Keratinocyte (primary cell): Measurements from ENCODE around the gene NYNRIN. TPM values are rescaled to one million over a fixed set of nuclear protein-coding genes. Genes with fewer than 3 reads are reported as not detected.

Experiments used
- DNase-seq: peaks from one replicate; pipeline ENCODE4 v3.0.0-alpha.2; 2011; ENCODE audit warnings: low read depth, missing footprints, low spot score
- FAIRE-seq: peaks from 2 replicates; lab custom pipeline; 2011; peaks lifted over from hg19 to GRCh38; lab: Jason Lieb, UNC
- H2AFZ ChIP-seq: 2 replicates; pipeline ENCODE4 v1.6.0; 2012; ENCODE audit warnings: low read length, control low read depth, inconsistent platforms; ENCODE audit not compliant: control insufficient read depth
- H3K27ac ChIP-seq: 2 replicates; pipeline ENCODE4 v1.5.1; 2011; ENCODE audit warnings: low read length; ENCODE audit not compliant: control insufficient read depth, insufficient read depth
- H3K27me3 ChIP-seq: 3 replicates; pipeline ENCODE4 v1.6.0; 2011; ENCODE audit warnings: low read length; ENCODE audit not compliant: control insufficient read depth, insufficient read depth; ENCODE audit errors: extremely low read depth
- H3K36me3 ChIP-seq, 2 experiments: 2 replicates in 1 of 2; 3 replicates in 1 of 2; pipeline ENCODE4 v1.5.1; 2011; ENCODE audit warnings: low read length in 2 of 2, mild to moderate bottlenecking in 1 of 2; ENCODE audit not compliant: control insufficient read depth in 2 of 2, insufficient read depth in 2 of 2; ENCODE audit errors: extremely low read depth in 1 of 2
- H3K4me1 ChIP-seq: 3 replicates; pipeline ENCODE4 v1.5.1; 2011; ENCODE audit warnings: low read length; ENCODE audit not compliant: control insufficient read depth, insufficient read depth; ENCODE audit errors: extremely low read depth
- H3K4me2 ChIP-seq: 3 replicates; pipeline ENCODE4 v1.6.0; 2011; ENCODE audit warnings: low read depth, low read length; ENCODE audit not compliant: control insufficient read depth, insufficient read depth; ENCODE audit errors: extremely low read depth
- H3K4me3 ChIP-seq, 3 experiments: fragments of 200-600 bp in 1 of 3; sonication (generic) in 1 of 3; 2 replicates in 2 of 3; 3 replicates in 1 of 3; pipeline ENCODE4 v1.5.1; 2011 to 2016; ENCODE audit warnings: low read length in 3 of 3, mild to moderate bottlenecking in 3 of 3, control low read depth in 2 of 3, inconsistent platforms in 1 of 3, low read depth in 1 of 3, mixed read lengths in 1 of 3, mixed run types in 1 of 3, moderate library complexity in 1 of 3; ENCODE audit not compliant: control insufficient read depth in 2 of 3, insufficient read depth in 2 of 3; ENCODE audit errors: extremely low read depth in 1 of 3
- H3K79me2 ChIP-seq: 2 replicates; pipeline ENCODE4 v1.6.0; 2012; ENCODE audit warnings: low read length; ENCODE audit not compliant: control insufficient read depth, insufficient read depth
- H3K9ac ChIP-seq: 3 replicates; pipeline ENCODE4 v1.6.0; 2011; ENCODE audit warnings: low read length; ENCODE audit not compliant: control insufficient read depth, insufficient read depth; ENCODE audit errors: extremely low read depth
- H3K9me1 ChIP-seq: 3 replicates; pipeline ENCODE4 v1.6.0; 2011; ENCODE audit warnings: low read length; ENCODE audit not compliant: control insufficient read depth, insufficient read depth; ENCODE audit errors: extremely low read depth
- H3K9me3 ChIP-seq: 2 replicates; pipeline ENCODE4 v1.5.1; 2012; ENCODE audit warnings: low read depth, low read length; ENCODE audit not compliant: control insufficient read depth
- H4K20me1 ChIP-seq: 3 replicates; pipeline ENCODE4 v1.6.0; 2011; ENCODE audit warnings: low read length; ENCODE audit not compliant: control insufficient read depth, insufficient read depth; ENCODE audit errors: extremely low read depth
- CTCF ChIP-seq, 3 experiments: IDR thresholded peaks in 1 of 3; conservative IDR thresholded peaks in 1 of 3; optimal IDR thresholded peaks in 1 of 3; 2 replicates in 2 of 3; 3 replicates in 1 of 3; pipeline versions ENCODE3 to v1.5.1; 2011; ENCODE audit warnings: low read length in 3 of 3, mild to moderate bottlenecking in 3 of 3, moderate library complexity in 2 of 3, control low read depth in 1 of 3, inconsistent platforms in 1 of 3; ENCODE audit not compliant: insufficient read depth in 2 of 3; ENCODE audit errors: extremely low read depth in 1 of 3
- EZH2 ChIP-seq: IDR thresholded peaks from one replicate; pipeline ENCODE4 v1.6.1; 2012; ENCODE audit warnings: inconsistent platforms, mild to moderate bottlenecking, low read length, moderate library complexity
- dilution Hi-C: fragments of 300-500 bp; cut with MboI; formaldehyde crosslinking; loops from one replicate; pipeline ENCODE4 v1.7.0; 2020; ENCODE audit warnings: low sequenced_read_pairs; ENCODE audit not compliant: extremely low pct_ligation_motif_present
- polyA plus RNA-seq, 5 experiments: library from polyadenylated mRNA; depleted of rRNA in 3 of 5; stranded (reverse) in 3 of 5; stranded (forward) in 1 of 5; unstranded in 1 of 5; fragments of >200 nt; gene quantifications; 1 replicate in 1 of 5; 2 replicates in 3 of 5; 3 replicates in 1 of 5; pipeline versions ENCODE4 v1.2.1 to v1.2.3, GENCODE V29; 2011 to 2012; ENCODE audit warnings: missing spikeins in 2 of 5, low read depth in 1 of 5, low replicate concordance in 1 of 5

Gene NYNRIN
- polyA plus RNA-seq, 1 donor (not counting 4 experiments of a cell fraction or from before 2014, with no cell fraction given): 4.9 TPM

DNA sequence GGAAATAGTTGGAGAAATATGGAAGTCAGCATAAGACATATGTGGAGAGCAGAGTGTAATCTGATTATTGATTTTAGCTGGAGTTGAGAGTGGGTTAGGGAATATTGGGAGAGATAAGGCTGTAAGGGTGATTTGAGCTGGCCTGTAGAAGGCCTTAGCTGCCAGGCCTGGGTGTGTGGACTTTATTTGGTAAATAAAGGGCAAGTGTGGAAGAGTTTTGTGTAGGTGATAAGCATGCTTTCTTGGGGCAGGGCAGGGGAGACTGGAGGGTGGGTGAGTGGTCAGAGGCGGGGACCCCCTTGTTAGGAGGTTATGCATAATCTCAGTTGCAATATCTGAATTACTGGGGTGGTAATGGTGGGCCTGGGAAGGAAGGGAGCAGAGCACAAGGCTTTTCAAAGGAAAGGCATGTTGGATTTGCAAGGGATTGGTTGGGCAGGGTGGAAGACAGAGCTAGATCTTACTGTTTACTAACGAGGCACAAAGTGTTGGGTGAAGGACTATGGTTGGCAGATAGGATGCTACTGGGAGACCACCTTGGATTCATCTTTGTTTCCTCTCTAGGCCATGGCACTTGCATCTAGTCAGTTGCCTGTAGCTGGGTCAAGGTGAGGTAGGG lies 36.5 kb downstream of the NYNRIN start:
- Histone ChIP-seq H3K9me1 (no peaks in the 10 kb centered on the region), H3K9ac (no peak overlapping the region), H3K79me2 (peaks cover 28% of the 10 kb centered on the region), H3K36me3 (peaks cover 47 to 65% of the 10 kb centered on the region in 2 experiments), H3K27me3 (no peaks in the 10 kb centered on the region), H3K9me3 (no peaks in the 10 kb centered on the region), H3K4me3 (no peak overlapping the region), H2AFZ (no peak overlapping the region), H3K4me2 (no peak overlapping the region), H3K27ac (no peak overlapping the region), H4K20me1 (no peaks in the 10 kb centered on the region), H3K4me1 (peaks cover 20% of the 10 kb centered on the region)
- dilution Hi-C loops: no loop called here
- TF ChIP-seq EZH2 (no peak), CTCF (optimal IDR thresholded peaks at IDR 0.05 in 1 of 3, IDR thresholded peaks at IDR 0.05 in 1 of 3, conservative IDR thresholded peaks at IDR 0.05 in 1 of 3; ENCODE audit: extremely low read depth in 1 of 3, insufficient read depth in 2 of 3, low read length in 3 of 3) (no peak)
- DNase-seq (no peak), FAIRE-seq (no peak)

DNA sequence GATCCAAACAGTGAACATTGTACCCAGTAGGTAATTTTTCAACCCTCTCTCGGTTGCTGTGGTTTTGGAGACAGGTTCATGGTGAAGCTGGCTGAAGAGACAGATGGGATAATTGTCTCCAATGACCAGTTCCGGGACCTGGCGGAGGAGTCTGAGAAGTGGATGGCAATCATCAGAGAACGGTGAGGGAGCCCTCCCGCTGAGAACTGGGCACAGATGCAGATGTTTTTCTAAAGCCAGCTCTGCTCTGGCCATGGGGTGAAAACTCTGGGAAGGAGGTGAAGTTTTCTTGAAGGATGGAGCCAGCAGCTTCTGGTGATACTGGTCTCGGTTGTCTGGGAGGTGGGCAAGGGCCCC lies 37.2 kb downstream of the NYNRIN start:
- H3K4me3 ChIP-seq: no peak overlapping the region
- no peaks in the 10 kb centered on the region for H3K9me1 ChIP-seq
- peaks cover 29% of the 10 kb centered on the region for H3K79me2 ChIP-seq
- peaks cover 17% of the 10 kb centered on the region for H3K4me1 ChIP-seq
- peaks cover 50 to 71% of the 10 kb centered on the region in 2 experiments for H3K36me3 ChIP-seq
- no peak overlapping the region for H3K9ac ChIP-seq
- no peaks in the 10 kb centered on the region for H3K27me3 ChIP-seq
- no peaks in the 10 kb centered on the region for H4K20me1 ChIP-seq
- dilution Hi-C loops: no loop called here
- no peak overlapping the region for H2AFZ ChIP-seq
- no peaks in the 10 kb centered on the region for H3K9me3 ChIP-seq
- TF ChIP-seq CTCF (optimal IDR thresholded peaks at IDR 0.05 in 1 of 3, IDR thresholded peaks at IDR 0.05 in 1 of 3, conservative IDR thresholded peaks at IDR 0.05 in 1 of 3; ENCODE audit: extremely low read depth in 1 of 3, insufficient read depth in 2 of 3, low read length in 3 of 3) (no peak), EZH2 (no peak)
- H3K27ac ChIP-seq: no peak overlapping the region
- no peak overlapping the region for H3K4me2 ChIP-seq
- no peak for DNase-seq
- FAIRE-seq: no peak
